HG02885 (cell line): Measurements from ENCODE around the gene TCF15.
"Not testable (repeated sequence)": the region's sequence is repeated elsewhere in the genome, so short reads cannot be mapped to it uniquely, and the experiment has no call there.

Experiments used
- ATAC-seq: cut with Tn5 transposase; IDR thresholded peaks from one replicate; pipeline ENCODE4 v1.9.1; 2021; ENCODE audit warnings: mild to moderate bottlenecking; ENCODE audit not compliant: unreplicated experiment, poor library complexity

TCF15 gene

DNA sequence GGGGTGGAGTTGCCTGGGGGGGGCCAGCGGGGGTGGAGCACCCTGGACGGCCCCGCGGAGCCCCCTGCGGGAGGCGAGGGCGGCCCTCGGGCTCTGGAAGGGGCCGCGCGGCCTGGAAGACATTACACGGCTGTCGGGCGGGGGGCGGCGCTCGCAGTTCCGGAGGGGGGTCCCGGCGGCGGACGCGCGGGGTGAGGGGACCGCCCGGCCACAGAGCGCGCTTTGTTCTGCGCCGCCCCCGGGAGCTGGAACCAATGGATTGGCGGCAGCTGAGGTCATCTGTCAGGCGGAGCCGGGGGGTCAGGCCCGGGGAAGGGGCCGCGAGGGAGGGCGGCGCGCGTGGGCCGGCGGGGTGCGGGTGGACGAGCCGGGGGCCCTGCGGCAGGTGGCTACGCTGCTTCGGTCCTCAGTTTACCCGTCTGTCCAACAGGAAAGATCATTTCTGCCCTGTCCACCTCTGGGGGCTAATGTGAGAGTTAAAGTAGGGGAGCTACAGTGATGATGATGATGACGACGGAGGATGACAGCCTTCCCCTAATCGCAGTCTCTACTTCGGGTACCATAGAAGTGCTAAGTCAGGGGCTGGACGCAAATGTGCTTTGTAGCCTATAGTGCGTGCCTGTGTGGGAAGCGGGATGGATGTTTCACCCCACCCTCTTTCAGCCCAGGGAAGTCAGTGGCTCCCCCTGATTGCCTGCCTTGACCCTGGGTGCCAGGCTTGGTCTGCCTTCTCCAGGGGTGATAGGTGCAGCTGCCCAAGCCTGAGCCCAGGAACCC, 32.5 kb upstream of the TCF15 start:
- no peak for ATAC-seq

DNA sequence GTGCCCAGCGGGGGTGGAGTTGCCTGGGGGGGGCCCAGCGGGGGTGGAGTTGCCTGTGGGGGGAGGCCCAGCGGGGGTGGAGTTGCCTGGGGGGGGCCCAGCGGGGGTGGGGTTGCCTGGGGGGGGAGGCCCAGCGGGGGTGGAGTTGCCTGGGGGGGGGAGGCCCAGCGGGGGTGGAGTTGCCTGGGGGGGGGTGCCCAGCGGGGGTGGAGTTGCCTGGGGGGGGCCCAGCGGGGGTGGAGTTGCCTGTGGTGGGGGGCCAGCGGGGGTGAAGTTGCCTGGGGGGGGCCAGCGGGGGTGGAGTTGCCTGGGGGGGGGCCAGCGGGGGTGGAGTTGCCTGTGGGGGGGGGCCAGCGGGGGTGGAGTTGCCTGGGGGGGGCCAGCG, 31.9 kb upstream of the TCF15 start:
- not testable (repeated sequence) for ATAC-seq

DNA sequence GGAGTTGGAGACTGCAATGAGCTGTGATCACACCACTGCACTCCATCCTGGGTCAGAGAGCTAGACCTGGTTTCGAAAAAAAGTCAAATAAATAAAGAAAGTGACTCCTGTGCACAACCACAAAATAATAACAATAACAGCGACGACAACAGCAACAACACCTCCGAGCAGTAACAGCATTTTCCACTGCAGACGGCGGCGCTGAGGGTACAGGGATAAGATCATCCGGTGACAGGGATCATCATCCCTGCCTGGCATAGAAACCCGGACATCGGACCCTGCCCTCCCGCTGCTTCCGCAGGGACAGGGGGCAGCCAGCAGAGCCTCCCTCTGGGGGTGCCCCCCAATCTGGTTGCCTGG, 31.4 kb upstream of the TCF15 start:
- no peak for ATAC-seq

DNA sequence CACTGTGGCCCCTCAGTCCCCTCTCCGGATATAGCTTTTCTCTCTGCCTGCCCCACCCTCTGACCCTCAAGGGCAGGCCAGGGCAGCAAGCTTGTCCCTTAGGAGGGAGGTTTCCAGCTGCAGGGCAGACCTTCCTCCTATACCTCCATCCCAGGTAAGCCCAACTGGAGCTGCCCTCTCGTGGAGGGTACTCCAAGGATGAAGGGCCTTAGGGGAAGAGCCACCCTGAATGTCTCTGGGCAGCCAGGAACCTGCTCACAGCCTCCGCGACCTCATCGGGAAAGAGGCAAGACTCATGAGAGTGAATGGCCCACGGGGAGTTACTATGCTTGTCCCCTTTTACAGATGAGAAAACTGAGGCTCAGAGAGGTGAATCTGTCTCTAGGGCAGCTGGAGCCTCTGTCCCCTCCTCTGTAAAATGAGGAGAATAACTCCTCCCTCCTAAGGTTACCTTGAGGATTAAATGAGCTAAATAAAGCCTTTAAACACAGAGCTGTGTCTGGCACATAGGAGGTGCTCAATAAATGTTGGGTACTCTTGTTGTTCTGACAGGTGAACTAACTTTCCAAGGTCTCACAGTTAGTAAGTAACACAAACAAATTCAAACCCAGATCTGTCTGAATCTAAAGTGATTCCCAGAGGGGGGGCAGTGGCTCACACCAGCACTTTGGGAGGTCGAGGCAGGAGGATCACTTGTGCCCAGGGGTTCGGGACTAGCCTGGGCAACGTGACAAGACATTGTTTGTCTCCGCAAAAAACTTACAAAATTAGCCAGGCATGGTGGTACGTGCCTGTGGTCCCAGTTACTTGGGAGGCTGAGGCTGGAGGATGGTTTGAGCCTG, 30.8 kb upstream of the TCF15 start:
- ATAC-seq: no peak

DNA sequence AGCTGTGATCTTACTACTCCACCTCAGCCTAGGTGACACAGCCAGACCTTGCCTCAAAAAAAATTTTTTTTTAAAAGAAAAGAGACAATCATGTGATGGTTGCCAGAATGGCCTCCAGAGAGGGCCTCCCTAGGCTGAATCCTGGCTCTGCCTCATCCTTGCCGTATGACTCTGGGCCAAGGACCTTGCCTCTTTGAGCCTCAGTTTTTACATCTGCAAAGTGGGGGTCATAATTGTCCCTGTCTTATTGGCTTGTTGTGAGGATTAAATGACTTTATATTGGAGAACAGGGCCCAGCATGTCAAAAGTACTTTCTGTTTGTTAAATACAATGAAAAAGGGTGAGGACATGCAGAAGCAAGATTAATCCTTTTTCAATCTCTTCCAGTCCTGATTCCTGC, 28.5 kb upstream of the TCF15 start:
- no peak for ATAC-seq

- ATAC-seq: no peak
Measured at GRCh38 chr20:637559-637958, 27.4 kb upstream of the TCF15 start.

GRCh38 chr20:635893-636338, 25.8 kb upstream of the TCF15 start:
- ATAC-seq: no peak

- ATAC-seq: no peak
Measured at GRCh38 chr20:635028-635892, 25.2 kb upstream of the TCF15 start.

GRCh38 chr20:634148-634925, 24.2 kb upstream of the TCF15 start:
- no peak for ATAC-seq

DNA sequence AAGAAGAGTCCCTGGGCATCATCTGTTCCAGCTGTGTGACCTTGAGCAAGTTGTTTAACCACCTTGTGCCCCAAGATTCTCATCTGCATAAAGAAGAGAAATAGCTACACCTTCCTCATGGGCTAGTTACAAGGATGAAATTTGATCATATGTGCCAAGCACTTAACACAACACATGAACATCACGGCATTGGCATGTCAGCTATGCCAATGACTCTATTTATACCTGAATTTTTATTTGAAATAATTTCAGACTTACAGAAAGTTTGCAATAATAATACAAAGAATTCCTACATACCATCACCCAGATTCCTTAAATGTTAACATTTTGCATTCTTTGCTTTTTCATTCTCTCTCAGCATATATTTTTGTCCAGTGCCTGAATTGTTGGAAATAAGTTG, 21.0 kb upstream of the TCF15 start:
- no peak for ATAC-seq

- no peak for ATAC-seq
Measured at GRCh38 chr20:626579-626978, 16.5 kb upstream of the TCF15 start.

DNA sequence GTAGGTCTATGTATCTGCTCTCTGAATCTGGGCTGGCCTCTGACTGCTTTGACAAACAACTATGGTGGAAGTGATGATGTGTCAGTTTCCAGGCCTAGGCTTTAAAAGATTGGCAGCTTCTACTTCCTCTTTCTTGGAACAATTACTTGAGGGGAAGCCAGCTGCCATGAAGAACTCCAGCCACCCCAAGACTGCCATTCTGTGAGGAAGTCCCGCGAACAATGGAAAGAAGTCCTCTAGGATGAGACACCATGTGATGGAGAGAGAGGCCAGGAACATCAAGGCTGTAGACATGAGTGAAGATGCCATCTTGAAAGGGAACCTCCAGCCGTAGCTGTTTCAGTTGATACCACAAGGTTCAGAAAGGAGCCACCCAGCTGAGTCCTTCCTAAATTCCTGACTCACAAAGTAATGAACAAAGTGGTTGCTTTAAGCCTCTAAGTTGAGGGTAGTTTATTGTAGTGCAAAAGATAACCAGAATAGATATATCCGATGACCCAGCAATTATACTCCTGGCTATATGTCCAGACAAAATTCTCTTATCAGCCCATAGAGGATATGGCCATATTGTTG, 15.3 kb upstream of the TCF15 start:
- no peak for ATAC-seq

- ATAC-seq: no peak
Measured at GRCh38 chr20:623704-624103, 13.6 kb upstream of the TCF15 start.

GRCh38 chr20:623021-623420, 12.9 kb upstream of the TCF15 start:
- no peak for ATAC-seq

DNA sequence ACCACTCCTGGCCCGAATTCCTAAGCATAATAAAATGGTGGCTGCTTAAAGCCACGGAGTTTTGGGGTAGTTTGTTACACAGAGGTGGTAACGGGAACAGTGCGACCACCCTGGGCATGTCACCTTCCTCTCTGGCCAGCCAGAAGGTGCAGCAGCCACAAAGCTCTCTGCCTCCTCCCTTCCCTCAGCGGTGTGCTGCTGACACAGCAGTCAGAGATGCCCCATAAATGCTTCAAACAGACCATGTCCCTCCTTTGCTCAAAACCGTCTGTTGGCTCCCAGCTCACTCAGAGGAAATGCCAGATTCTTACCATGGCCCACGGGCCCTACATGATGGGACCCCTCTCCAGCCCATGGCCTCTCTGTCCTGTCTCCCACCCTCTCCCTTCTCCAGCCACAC, 12.1 kb upstream of the TCF15 start:
- ATAC-seq: no peak

GRCh38 chr20:621125-621756, 11.1 kb upstream of the TCF15 start:
- no peak for ATAC-seq

DNA sequence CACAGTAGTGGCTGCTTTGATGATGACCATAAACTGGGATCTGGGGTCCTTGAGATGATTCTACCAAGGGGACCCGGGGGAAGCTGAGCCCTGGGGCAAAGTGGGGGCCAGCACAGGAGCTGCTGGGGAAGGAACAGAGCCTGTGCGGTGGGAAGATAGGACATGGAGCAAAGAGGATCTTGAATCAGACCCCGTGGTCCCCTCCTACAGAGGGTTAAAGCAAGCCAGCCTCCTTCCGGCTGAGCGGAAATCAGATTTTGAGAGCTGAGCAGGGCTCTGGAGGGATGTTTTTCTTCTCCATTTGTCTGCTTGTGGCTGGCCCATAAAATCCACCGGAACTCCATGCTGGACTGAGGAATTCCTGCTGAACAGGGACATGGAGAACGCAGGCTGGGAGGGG, 10.1 kb upstream of the TCF15 start:
- ATAC-seq: no peak

- no peak for ATAC-seq
Measured at GRCh38 chr20:618980-619379, 8.9 kb upstream of the TCF15 start.

GRCh38 chr20:617934-618690, 8.0 kb upstream of the TCF15 start:
- ATAC-seq: no peak
